ENCODE measurements around the gene SMIM35. TPM values are rescaled to one million over a fixed set of nuclear protein-coding genes. Genes with fewer than 3 reads are reported as not detected.
A peak's percentile ranks its signal among the peaks of the same experiment; 100 is the strongest.

The SMIM35 gene
- total and polyA plus RNA-seq, 8 donors = 0.20 to 1.1 (median 0.55) TPM; not detected in 2

GRCh38 chr11:118133816-118134215 lies 47.1 kb upstream of the SMIM35 start:
- peaks cover 0 to 17% of the 10 kb centered on the region in 2 donors for H3K27me3 ChIP-seq
- DNase-seq (no peak), ATAC-seq (no peak)
- H3K36me3 ChIP-seq = no peaks in the 10 kb centered on the region
- TF ChIP-seq CTCF (IDR thresholded peaks at IDR 0.05) = no peak
- no peak overlapping the region for H3K4me3 ChIP-seq
- no peak overlapping the region for H3K27ac ChIP-seq
- H3K4me1 ChIP-seq = peaks cover 0 to 7% of the 10 kb centered on the region in 2 donors
- intact Hi-C loops (cut with DNase I) = no loop called here
- no peaks in the 10 kb centered on the region for H3K9me3 ChIP-seq

- no peak for TF ChIP-seq CTCF (IDR thresholded peaks at IDR 0.05)
- Histone ChIP-seq H3K9me3 (no peaks in the 10 kb centered on the region), H3K4me3 (no peak overlapping the region), H3K27me3 (peaks cover 0 to 21% of the 10 kb centered on the region in 2 donors), H3K36me3 (no peaks in the 10 kb centered on the region), H3K27ac (no peak overlapping the region), H3K4me1 (peaks cover 0 to 7% of the 10 kb centered on the region in 2 donors)
- ATAC-seq (no peak), DNase-seq (no peak)
- intact Hi-C loops (cut with DNase I) = no loop called here
Observed at GRCh38 chr11:118132385-118133151, 45.8 kb upstream of the SMIM35 start.

- peaks cover 0 to 7% of the 10 kb centered on the region in 2 donors for H3K4me1 ChIP-seq
- no peaks in the 10 kb centered on the region for H3K36me3 ChIP-seq
- no peak for DNase-seq
- TF ChIP-seq CTCF (IDR thresholded peaks at IDR 0.05) = no peak
- intact Hi-C loops (cut with DNase I) = no loop called here
- peak; percentile 52 for ATAC-seq
- H3K27ac ChIP-seq = no peak overlapping the region
- no peaks in the 10 kb centered on the region for H3K9me3 ChIP-seq
- H3K27me3 ChIP-seq = peaks cover 0 to 8% of the 10 kb centered on the region in 2 donors
- H3K4me3 ChIP-seq = no peak overlapping the region
Observed at GRCh38 chr11:118129471-118130172, 42.9 kb upstream of the SMIM35 start.

- ATAC-seq (peak; percentile 60), DNase-seq (no peak)
- Histone ChIP-seq H3K9me3 (no peaks in the 10 kb centered on the region), H3K27me3 (peaks cover 0 to 8% of the 10 kb centered on the region in 2 donors), H3K27ac (no peak overlapping the region), H3K36me3 (no peaks in the 10 kb centered on the region), H3K4me3 (no peak overlapping the region), H3K4me1 (peaks cover 0 to 7% of the 10 kb centered on the region in 2 donors)
- TF ChIP-seq CTCF (IDR thresholded peaks at IDR 0.05) = no peak
- intact Hi-C loops (cut with DNase I) = no loop called here
Observed at GRCh38 chr11:118128721-118129470, 42.1 kb upstream of the SMIM35 start.

GRCh38 chr11:118128310-118128709 lies 41.5 kb upstream of the SMIM35 start:
- ATAC-seq (no peak), DNase-seq (no peak)
- no peaks in the 10 kb centered on the region for H3K36me3 ChIP-seq
- H3K4me3 ChIP-seq = no peak overlapping the region
- peaks cover 0 to 8% of the 10 kb centered on the region in 2 donors for H3K27me3 ChIP-seq
- H3K9me3 ChIP-seq = no peaks in the 10 kb centered on the region
- H3K4me1 ChIP-seq = peaks cover 0 to 7% of the 10 kb centered on the region in 2 donors
- H3K27ac ChIP-seq = no peak overlapping the region
- intact Hi-C loops (cut with DNase I) = no loop called here
- TF ChIP-seq CTCF (IDR thresholded peaks at IDR 0.05) = no peak

Data from left lung (tissue), 10 donors.